ACHN (cell line): ENCODE data around the gene PALLD.

Experiments used
- DNase-seq: peaks from one replicate; pipeline ENCODE4 v3.0.0-alpha.2; 2015
- in situ Hi-C: cut with HindIII; loops from 2 replicates; pipeline ENCODE4 v1.10.0; 2017; ENCODE audit warnings: low sequenced_read_pairs, low pct_ligation_motif_present, low pct_unique_long_range_greater_than_20kb

Gene PALLD

DNA sequence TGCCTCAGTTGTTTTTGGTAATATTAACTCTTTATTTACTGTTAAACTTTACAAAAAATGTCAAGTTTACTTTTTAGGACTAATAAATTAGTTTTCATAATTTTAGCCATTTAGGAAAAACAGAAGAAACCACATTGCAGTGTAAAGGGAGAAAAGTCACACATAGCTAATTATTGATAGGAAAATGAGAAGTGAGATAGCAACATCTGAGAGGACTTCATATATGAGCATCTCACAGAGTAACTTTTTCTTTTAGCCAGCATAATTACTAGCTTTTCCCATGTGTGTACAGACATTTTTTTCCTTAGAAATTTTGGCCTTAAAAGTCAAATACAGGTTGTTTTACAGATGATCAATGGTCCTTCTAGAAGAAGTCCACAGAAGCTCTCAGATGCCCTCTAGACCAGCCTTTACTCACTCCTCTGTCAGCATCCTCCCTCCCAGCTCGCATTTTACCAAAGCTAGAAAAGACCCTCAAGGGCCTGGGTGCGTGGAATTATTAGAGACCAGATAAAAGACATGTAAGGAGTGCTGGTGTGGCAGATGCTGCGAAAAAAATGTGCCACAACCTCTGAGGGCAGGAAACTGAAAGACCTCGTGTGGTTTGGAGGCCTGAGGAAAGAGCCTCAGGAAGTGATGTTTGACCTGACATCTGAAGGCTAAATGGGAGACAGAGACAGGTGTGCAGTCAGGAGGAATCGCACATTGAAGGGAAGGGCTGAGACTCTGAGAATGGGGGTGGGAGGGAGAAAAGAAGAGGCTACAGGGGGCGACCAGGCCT is 356.3 kb downstream of the PALLD start:
- in situ Hi-C loops, result no loop called here
- DNase-seq, result no peak

DNA sequence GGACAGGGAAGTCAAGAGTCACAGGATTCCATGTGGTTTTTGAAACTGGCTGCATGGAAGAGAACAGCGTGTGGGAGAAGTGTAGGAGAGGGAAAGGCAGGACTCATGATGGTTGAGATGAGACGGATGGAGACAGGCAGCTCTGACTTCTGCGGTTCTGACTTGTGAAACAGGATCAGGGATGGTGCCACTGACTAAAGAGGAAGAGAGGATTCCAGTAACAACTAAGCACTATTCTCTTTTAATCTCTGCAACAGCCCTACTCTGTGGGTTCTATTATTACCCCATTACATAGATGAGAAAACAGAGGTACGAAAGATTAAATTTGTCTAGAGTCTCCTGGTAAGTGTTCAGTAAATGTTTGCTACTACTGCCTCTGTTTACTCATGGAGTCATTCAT is 356.9 kb downstream of the PALLD start:
- in situ Hi-C loops, result no loop called here

DNA sequence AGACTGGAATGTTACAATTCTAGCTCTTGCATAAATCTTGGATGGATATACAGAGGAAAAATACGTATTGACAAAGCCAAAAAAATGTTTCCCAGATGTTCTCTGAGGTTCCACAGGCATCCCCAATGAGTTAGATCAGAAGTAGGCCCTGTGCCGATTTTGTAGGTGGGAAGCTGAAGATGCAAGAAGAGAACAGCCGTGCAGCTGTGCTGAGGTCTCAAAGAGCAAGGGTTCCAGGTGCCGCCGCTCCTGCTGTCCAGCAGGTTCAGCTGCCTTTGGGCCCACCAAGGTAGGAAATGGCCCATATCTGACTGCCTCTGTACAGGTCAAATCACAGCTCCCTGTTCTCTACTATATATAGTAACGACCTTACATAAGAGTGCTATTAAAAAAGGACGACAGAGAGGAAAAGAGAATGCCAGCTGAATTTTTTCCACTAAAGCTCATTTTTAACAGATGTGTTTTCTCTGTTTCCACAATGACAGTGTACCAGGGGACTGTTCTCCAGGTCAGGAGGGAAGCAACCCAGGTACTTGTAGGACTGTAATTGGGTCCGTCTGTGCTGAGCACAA is 357.6 kb downstream of the PALLD start:
- DNase-seq, result no peak
- in situ Hi-C loops, result no loop called here

More for the DNA sequence above, 356.9 kb downstream of the PALLD start:
- DNase-seq, result no peak

- in situ Hi-C loops, result no loop called here
These were observed 359.5 kb downstream of the PALLD start for GRCh38 chr4:168856312-168856711.

DNA sequence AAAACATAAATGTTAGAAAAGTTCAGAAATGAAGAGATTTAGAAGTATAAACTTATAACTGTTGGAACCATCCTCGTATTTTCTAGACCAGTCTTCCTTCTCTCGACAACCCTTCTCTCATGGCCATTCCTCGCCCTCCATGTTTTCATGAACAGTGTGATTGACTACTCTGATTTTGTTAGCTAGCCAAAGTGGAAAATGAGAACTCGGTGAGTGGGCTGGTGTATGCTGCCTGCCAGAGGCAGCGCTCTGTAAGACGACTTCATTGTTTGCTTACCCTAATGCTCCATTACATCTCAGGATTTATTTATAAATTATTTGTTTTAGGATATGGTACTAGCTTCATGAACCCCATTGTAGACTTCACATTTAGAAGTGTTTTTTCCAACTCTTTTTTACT is 360.2 kb downstream of the PALLD start:
- in situ Hi-C loops, result no loop called here
- DNase-seq, result no peak

More at GRCh38 chr4:168856312-168856711, 359.5 kb downstream of the PALLD start:
- DNase-seq, result no peak

- in situ Hi-C loops, result no loop called here
- DNase-seq, result no peak
These were observed 360.9 kb downstream of the PALLD start for GRCh38 chr4:168857546-168858314.

GRCh38 chr4:168859100-168859499 is 362.2 kb downstream of the PALLD start:
- in situ Hi-C loops, result no loop called here
- DNase-seq, result no peak

GRCh38 chr4:168859888-168860694 is 363.2 kb downstream of the PALLD start:
- peak; percentile 58 for DNase-seq
- in situ Hi-C loops, result no loop called here

- no peak for DNase-seq
- in situ Hi-C loops, result no loop called here
These were observed 364.0 kb downstream of the PALLD start for GRCh38 chr4:168860827-168861226.

- no peak for DNase-seq
- in situ Hi-C loops, result no loop called here
These were observed 367.1 kb downstream of the PALLD start for GRCh38 chr4:168863719-168864647.

DNA sequence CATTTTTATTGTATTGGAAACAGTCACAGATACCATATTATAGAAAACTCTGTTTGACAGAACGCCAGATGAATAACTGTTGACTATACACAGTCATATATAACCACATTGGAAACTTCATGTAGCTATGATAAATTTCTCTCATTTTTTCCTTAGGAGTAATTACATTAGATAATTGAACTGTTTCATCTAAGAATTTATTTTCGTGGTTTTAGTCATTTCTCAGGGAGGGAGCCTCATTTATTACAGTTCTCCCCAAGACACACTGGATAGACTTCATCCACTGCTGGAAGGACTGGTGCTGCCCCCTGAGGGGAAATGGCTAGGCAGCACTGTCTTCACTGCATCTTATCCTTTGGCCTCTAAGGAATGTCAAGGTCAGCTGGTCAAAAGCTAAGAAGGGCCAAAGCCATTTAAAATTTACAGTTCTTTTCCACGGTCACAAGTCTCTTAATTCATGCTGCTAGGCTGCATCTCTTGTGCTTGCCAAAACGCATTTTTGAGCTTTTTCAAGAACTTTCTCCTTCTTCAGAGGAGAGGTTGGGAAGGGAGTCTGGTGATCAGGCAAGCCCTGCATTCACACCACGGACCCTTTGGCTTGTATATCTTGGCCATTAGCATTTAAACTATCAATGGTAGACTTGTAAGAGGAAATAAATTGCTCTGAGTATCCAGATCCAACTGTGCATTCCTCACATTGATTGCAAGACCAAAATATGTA is 368.1 kb downstream of the PALLD start:
- no peak for DNase-seq
- in situ Hi-C loops, result no loop called here

DNA sequence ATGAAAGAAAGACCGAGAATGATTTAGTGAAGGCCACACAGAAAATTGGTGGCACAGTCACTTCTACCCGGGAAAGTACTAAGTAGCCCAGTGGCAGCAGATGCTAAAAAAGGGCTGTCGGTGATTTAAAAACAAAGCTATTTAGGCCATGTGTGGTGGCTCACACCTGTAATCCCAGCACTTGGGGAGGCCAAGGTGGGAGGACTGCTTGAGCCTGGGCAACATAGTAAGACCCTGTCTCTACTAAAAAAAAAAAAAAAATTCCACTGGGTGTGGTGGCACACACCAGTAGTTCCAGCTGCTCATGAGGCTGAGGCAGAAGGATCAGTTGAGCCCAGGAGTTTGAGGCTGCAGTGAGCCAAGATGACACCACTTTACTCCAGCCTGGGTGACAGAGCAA is 369.0 kb downstream of the PALLD start:
- DNase-seq, result no peak
- in situ Hi-C loops, result no loop called here

DNA sequence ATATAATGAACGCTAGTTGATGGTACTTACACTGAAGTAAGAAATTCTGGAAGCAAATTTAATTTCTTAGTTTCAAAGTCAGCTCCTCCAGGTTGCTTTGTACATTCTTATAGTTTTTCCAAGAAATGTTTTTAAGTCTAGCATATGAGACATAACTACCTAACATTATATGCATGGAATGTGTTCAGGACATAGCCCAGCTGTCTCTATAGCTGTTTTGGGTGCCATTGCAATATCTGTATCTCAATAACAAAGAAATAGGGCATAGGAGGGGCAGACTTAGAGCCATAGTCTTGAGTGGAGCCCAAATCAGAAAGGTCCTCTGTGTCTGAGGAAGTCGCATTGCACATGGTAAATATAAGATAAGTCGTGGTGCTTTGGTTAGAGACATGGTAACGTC is 369.8 kb downstream of the PALLD start:
- no peak for DNase-seq
- in situ Hi-C loops, result no loop called here

- DNase-seq, result no peak
- in situ Hi-C loops, result no loop called here
These were observed 370.3 kb downstream of the PALLD start for GRCh38 chr4:168867128-168867527.

DNA sequence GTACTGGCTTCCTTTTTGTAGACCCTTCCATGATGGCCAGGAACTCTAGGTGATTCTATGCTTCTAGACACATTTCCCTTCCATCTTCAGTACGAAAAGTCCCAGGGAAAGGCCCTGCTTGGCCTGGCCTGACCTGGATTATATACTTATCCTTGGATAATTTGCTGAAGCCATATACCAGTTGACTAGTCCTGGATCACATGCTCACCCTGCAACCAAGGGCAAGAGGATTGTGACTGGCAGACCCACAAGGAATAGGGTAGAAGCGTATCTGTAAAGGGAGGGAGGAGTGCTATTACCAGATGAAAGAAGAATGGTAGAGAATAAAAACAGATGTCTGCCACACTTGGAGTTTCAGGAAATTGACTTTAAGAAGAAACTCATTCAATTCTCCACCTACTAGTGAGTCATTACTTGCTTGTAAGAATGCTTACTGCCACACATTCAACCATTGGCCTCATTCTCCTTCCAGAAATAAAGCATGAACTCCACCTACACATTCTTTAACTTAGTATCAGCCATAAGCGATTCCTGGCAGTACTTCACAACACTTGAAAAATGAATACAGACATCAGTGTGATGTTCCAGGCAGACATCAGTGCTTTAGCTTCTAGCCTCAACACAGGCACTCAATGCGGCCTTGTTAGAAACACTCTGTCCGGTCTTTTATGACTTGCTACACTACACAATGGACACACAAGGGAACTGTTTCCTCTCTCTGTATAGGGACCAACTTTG is 371.4 kb downstream of the PALLD start:
- no peak for DNase-seq
- in situ Hi-C loops, result no loop called here

DNA sequence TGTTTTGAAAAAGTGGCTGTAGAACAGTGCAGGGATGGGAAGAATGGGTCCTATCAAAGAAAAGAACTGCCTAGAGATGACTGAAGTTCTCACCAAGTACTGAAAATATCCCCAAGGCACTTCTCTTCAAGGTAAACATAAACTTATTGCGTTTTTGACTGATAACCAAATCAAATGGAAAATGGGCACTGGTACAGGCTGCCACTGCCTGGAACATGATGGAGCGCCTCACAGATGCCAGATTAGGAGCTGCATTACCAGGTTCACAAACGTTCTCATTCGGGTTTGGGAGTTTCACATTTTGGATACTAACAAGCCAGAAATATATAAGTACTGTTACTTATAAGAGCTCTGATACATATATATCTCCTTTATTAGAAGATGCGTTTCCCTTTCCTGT is 371.9 kb downstream of the PALLD start:
- in situ Hi-C loops, result no loop called here

GRCh38 chr4:168870004-168870403 is 373.2 kb downstream of the PALLD start:
- in situ Hi-C loops, result no loop called here
- no peak for DNase-seq

More for the DNA sequence above, 371.9 kb downstream of the PALLD start:
- DNase-seq, result no peak
